Stimulated activated CD8-positive, alpha-beta memory T cell treated with anti-CD3 and anti-CD28 coated beads, Interleukin-12 subunit alpha, Interleukin-12 subunit beta, amount 100 ng/mL, for 1 hour (primary cell): Measurements from ENCODE around the gene ANKRD49.

Source experiments
- DNase-seq: peaks from one replicate; pipeline ENCODE4 v3.0.0-alpha.2; 2020; ENCODE audit warnings: low read depth

Gene ANKRD49, protein sequence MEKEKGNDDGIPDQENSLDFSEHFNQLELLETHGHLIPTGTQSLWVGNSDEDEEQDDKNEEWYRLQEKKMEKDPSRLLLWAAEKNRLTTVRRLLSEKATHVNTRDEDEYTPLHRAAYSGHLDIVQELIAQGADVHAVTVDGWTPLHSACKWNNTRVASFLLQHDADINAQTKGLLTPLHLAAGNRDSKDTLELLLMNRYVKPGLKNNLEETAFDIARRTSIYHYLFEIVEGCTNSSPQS

DNA sequence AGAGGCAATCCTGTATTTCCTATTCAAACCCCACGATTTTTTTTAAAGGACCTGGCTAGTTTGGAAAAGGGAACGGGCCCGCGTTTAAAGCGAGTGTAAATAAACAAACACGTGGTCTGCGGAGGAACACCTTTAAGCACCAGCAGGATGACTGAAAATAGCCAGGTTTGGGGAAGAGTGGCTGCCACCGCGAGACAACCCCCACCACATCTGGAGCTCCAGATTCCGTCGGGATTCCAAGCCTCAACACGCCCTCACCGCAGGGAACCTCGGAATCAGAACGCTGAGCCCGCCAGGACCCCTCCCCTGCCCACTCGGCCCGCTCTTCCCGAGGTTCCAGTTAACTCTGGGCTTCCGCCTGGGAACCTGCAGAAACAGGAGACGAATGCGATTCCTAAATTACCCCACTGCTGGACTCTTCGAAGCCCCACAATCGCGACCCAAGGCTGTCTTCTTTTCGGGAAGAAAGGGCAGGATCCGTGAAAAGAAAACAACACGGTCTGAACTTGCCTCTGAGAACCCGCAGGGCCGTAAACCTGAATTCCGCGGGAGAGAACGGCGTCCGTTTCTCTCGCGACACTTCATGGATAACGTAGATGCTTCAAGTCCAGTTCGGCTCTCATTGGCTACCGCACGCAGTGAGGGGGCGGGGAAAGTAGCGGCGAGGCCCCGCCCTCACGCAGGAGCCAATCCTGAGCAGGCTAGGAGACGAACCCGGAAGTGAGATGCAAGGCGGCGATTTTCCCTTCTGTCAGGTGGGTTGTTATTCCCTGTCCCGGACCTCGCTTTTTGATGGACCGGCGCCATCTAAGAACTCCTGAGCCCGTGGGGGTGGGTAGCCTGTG, at the start of gene ANKRD49, which contains the start of gene MRE11:
ANKRD49 (plus strand) TSS at position 704 of the 845 bp plus-strand sequence. CDS start 2,710 bp downstream, outside the sequence.
MRE11 (minus strand) TSS at position 564 of the 845 bp plus-strand sequence. CDS start 1,043 bp downstream, outside the sequence.
- peak; percentile 91 for DNase-seq

- no peak for DNase-seq
These were observed 48.1 kb upstream of the ANKRD49 start for GRCh38 chr11:94445641-94446040.

- DNase-seq: no peak
These were observed 46.6 kb upstream of the ANKRD49 start for GRCh38 chr11:94447149-94447548.

DNA sequence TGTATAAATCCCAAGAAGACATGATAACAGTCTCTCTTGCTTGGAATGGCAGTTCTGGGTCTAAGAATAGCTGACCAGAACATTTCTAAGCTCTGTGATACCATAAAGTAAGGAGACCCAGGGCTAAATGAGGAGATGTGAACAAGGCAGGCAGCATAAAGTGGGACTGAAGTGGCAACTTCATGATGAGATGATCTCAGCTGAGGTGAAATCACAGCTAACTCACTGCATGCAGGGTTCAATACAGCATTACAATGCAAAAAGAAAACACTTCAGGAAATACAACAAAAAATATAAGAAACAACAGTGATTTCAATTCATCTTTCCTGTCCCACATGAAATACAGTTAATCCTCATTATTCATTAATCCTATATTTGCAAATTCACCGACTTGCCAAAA, 44.8 kb upstream of the ANKRD49 start:
- no peak for DNase-seq

GRCh38 chr11:94449437-94449836, 44.3 kb upstream of the ANKRD49 start:
- DNase-seq: no peak

- no peak for DNase-seq
These were observed 43.7 kb upstream of the ANKRD49 start for GRCh38 chr11:94450048-94450447.

DNA sequence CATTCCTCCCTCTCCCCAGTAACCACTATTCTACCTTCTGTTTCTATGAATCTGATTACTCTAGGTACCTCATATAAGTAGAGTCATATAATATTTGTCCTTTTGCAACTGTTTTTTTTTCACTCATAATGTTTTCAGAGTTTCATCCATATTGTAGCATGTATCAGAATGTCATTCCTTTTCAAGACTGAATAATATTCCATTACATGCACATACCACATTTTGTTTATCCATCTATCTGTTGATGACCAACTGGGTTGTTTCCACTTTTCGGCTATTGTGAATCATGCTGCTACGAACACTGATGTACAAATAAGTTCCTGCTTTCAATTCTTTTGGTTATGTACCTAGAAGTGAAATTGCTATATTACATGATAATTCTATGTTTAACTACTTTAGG, 40.8 kb upstream of the ANKRD49 start:
- no peak for DNase-seq

GRCh38 chr11:94454301-94454700, 39.5 kb upstream of the ANKRD49 start:
- no peak for DNase-seq

GRCh38 chr11:94455861-94456260, 37.9 kb upstream of the ANKRD49 start:
- no peak for DNase-seq

DNA sequence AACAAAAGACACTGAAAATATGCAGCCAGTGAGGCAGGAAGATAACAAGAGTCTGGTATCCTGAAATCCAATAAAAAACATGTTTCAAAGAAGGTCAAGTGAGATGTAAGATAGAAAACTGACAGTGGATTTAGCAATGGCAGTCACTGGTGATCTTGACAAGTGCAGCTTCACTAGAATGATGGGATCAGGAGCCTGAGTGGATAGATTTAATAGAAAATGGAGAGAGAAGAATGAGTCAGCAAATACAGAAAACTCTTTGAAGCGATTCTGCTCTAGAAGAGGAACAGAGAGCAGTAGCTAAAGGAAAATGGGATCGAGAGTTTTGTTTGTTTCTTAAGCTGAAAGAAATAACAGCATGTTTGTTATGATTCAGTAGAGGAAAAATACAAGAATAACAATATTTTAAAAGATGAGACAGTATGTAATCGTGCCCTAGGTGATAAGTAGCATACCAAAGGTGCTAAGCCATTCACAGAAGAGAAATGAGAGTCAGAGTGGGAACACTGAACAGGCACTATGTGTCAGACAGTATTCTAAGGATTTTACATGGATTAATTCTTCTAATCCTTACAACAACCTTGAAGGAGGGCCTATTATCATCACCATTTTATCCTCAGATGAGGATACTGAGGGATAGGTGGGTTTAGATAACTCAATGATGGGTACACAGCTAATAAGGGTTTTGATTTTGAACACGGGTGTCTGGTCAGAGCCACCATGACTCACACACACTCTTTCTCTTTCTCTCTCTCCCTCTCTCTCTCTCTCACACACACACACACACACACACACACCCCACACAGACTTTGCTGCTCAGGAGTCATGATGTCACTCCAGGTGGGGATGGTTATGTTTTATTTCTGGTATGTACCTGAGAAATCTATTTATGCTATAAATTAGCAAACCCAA, 36.4 kb upstream of the ANKRD49 start:
- DNase-seq: no peak

- DNase-seq: no peak
These were observed 34.2 kb upstream of the ANKRD49 start for GRCh38 chr11:94459576-94459975.

GRCh38 chr11:94469416-94469815, 24.4 kb upstream of the ANKRD49 start:
- no peak for DNase-seq

- no peak for DNase-seq
These were observed 20.6 kb upstream of the ANKRD49 start for GRCh38 chr11:94472916-94473799.

DNA sequence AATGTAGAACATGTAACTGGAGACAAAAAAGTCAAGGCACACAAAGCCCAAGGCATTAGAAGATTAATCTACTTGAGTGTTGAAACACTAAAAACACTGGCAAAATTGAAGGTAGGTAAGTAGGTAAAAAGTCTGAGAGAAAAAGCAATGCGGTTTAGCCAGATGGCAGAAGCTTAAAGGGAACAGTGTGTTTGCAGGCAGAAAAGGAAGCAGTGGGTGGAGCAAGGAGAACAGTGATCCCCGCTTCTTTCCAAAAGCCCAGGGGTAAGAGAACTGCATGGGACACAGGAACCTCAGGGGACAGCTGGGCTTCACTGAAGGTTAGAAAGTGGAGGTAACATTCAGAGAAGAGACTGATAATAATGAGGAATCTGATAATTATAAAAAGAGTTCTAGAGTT, 16.2 kb upstream of the ANKRD49 start:
- no peak for DNase-seq

DNA sequence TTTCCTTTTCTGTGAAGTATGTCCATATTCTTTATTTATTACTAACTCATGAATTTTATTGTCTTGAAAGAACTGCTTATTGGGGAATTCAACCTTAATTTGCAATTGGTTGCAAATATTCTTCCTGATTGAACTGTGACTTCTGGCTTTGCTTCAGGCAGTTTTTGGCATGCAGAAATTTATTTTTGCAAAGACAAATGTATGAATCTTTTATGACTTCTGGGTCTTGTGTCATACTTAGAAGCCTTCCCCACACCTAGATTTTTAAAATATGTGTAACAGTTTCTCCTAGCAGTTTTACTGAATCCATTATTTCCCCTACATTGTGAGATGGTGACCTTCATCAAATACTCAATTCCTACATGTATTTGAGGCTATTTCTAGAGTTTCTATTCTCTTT, 12.4 kb upstream of the ANKRD49 start:
- no peak for DNase-seq

DNA sequence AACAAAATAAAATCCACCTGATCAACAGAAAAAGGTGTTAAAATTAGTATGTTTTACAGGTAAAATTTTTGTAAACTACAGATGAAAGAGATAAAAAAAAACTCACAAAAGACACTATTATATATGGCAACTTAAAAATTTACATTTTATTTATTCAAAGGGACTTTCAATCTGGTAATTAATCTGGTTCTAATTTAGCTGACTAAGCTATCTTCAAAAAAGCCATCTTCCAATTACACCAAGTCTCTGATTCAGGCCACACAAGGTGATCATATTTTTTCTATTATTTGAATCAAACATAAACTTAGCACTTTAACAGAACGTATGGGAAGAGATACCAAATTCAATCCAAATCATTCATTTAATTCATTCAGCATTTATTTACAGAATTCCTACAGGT, 7.7 kb upstream of the ANKRD49 start:
- no peak for DNase-seq

GRCh38 chr11:94494126-94494680, 419 bp downstream of the ANKRD49 start:
- DNase-seq: no peak

GRCh38 chr11:94500181-94500580, 6.4 kb downstream of the ANKRD49 start:
- no peak for DNase-seq

GRCh38 chr11:94501522-94501921, 7.7 kb downstream of the ANKRD49 start:
- no peak for DNase-seq

DNA sequence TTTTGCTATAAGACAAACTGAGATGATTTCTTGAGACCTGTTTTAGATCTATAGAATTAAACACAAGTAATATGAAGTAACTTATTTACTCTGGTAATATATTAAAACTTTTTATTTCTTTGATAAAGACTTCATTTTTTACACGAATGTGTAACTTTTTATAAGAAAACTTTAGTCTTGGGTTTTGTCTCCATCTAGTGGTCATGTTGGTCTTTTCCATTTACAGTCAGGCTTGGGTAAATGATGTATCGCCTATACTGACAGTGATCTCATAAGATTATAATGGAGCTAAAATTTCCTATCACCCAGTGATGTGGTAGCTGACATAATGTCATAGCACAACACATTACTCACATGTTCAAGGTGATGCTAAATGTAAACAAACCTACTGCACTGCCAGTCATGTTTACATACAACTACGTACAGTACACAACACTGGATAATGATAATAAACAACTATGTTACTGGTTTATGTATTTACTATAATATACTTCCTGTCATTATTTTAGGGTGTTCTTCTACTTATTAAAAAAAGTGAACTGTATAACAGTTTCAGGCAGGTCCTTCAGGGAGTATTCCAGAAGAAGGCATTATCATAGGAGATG, 11.0 kb downstream of the ANKRD49 start:
- DNase-seq: no peak
